Activated naive CD4-positive, alpha-beta T cell treated with anti-CD3 and anti-CD28 coated beads, Interleukin-2, amount 50 U/mL, for 72 hours (primary cell): ENCODE results near the gene PATE2. TPM values are rescaled to one million over a fixed set of nuclear protein-coding genes. Genes with fewer than 3 reads are reported as not detected.

ENCODE experiments used
- ATAC-seq, 2 donors: fragments of 150-1000 bp; cut with Tn5 transposase; 2 replicates each; pipeline ENCODE4 v1.10.0; 2021; ENCODE audit warnings: mild to moderate bottlenecking in 2 of 2, moderate library complexity in 2 of 2
- DNase-seq, 2 donors: peaks; one replicate each; pipeline ENCODE4 v3.0.0; 2021 to 2022; ENCODE audit warnings: low spot score in 2 of 2
- H3K27ac Mint-ChIP-seq, 2 donors: one replicate each; pipeline ENCODE4 v1.8.0; 2022; ENCODE audit warnings: mild to moderate bottlenecking in 2 of 2, mixed read lengths in 2 of 2
- H3K36me3 Mint-ChIP-seq, 2 donors: one replicate each; pipeline ENCODE4 v1.8.0; 2022; ENCODE audit warnings: mixed read lengths in 2 of 2
- H3K9me3 Mint-ChIP-seq, 2 donors: one replicate each; pipeline ENCODE4 v1.8.0; 2022; ENCODE audit warnings: mixed read lengths in 2 of 2
- total RNA-seq, 2 donors: library from RNA; stranded (reverse); gene quantifications; one replicate each; pipeline ENCODE4 v1.2.3, GENCODE V29; 2022

Gene PATE2
- total RNA-seq, 2 donors from 2014 or later: not detected

DNA sequence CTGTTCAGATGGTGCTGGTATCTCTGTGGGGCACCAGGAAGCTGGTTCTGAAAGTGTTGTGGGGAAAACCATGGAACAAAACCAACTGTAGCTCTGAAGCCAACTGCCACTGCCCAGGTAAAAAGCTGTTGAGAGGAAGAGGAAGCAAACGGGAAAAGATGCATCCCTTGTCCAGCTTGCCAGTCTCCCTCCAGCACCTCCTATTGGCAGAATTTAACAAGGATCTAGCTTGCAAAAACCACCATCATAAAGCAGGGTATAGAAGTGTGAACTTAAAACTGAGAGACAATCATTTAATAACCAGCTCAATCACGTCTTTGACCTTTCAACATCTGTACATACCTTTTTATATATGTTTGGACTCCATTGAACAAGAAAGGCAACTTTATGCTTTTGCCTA is 28.0 kb downstream of the PATE2 start:
- no peak for DNase-seq
- Mint-ChIP-seq H3K36me3 (no peaks in the 10 kb centered on the region), H3K9me3 (no peaks in the 10 kb centered on the region), H3K27ac (no peak overlapping the region)
- no peak for ATAC-seq

DNA sequence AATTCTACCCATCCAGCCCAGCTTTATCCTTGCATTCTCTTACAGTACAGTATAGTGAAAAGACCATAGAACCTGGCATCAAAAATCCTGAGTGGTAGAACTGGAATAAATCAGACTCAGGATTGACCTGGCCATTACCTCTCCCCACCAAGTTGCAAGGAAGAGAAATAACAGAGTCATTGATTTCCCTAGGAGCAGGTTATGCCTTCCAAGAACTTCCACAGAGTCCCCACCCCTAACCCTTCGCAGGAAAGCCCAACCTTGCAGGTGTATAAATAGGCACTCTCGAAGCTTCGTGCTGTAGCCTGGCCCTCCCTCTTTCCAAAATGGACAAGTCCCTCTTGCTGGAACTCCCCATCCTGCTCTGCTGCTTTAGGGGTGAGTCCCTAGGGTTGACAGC is 32.6 kb downstream of the PATE2 start, which contains the start of gene PATE1:
PATE1 (plus strand) TSS at position 301 of the 400 bp plus-strand sequence; CDS start at position 327, 26 bp downstream.
- Mint-ChIP-seq H3K36me3 (no peaks in the 10 kb centered on the region), H3K9me3 (no peaks in the 10 kb centered on the region), H3K27ac (no peak within 1 kb of the TSS)
- no peak for DNase-seq
- ATAC-seq: no peak

DNA sequence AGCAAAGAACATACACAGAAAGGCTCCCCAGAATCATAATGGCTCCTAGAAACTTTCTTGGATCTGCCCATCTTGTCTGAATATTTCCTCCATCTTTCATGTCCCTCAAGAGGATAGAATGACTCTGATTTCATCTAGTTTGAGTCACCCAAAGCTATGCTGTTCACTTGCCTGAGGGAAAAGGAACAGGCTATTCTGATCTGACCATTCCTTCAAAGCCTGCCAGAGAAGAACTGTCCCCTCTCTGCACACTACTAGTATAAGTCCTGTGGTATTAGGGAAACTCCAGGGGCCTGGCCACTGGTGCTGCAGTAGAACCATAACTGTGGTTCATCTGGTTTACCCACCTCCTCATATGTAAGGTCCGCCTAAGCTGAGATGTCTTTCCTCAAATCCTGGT is 34.9 kb downstream of the PATE2 start:
- H3K9me3 Mint-ChIP-seq: no peaks in the 10 kb centered on the region
- no peaks in the 10 kb centered on the region for H3K36me3 Mint-ChIP-seq
- DNase-seq: no peak
- H3K27ac Mint-ChIP-seq: no peak overlapping the region
- ATAC-seq: no peak

GRCh38 chr11:125740617-125741016 is 38.0 kb downstream of the PATE2 start:
- DNase-seq (no peak), ATAC-seq (no peak)
- H3K27ac Mint-ChIP-seq: no peak overlapping the region
- peaks cover 4 to 11% of the 10 kb centered on the region in 2 donors for H3K9me3 Mint-ChIP-seq
- no peaks in the 10 kb centered on the region for H3K36me3 Mint-ChIP-seq

DNA sequence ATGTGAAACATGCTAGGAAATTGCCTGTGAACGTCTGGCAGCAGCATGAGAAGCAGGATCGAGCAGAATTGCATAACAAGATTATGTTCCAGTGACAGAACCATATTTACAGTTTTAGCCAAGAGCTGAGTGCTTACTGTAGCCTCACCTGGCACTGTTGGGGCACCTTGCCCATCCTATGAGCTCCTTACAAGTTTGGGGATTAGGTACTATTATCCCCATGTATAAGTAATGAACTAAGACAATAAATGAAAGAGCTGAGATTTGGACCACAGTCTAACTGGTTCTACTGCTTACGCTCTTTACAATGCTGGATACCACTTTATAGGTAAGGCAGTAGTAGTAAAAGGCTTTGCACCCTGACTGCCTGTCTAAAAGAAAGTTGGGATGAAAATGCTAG is 49.7 kb downstream of the PATE2 start:
- Mint-ChIP-seq H3K36me3 (no peaks in the 10 kb centered on the region), H3K9me3 (no peaks in the 10 kb centered on the region), H3K27ac (no peak overlapping the region)
- no peak for ATAC-seq
- DNase-seq: no peak

Other genes with a start within 250 kb of the PATE2 start
- 10 to 100 TPM; 12.4 to 33.0 TPM for gene EI24, start 209.4 kb downstream of the PATE2 start, total RNA-seq
- gene STT3A, start 186.0 kb downstream of the PATE2 start, total RNA-seq: 100 to 1,000 TPM; 112 to 143 TPM
- gene CHEK1, start 153.7 kb downstream of the PATE2 start, total RNA-seq: 100 to 1,000 TPM; 112 to 137 TPM
- not detected for gene ACRV1, start 98.0 kb downstream of the PATE2 start, total RNA-seq
- gene PATE1, start 32.5 kb downstream of the PATE2 start, total RNA-seq: not detected
- not detected for gene PATE3, start 9.3 kb upstream of the PATE2 start, total RNA-seq
- gene PATE4, start 54.5 kb upstream of the PATE2 start, total RNA-seq: not detected
- gene HYLS1, start 108.8 kb upstream of the PATE2 start, total RNA-seq: 1 to 10 TPM; 6.4 to 7.0 TPM
- gene PUS3, start 124.4 kb upstream of the PATE2 start, total RNA-seq: 10 to 100 TPM; 10.2 to 32.2 TPM
- 1 to 10 TPM in 1 of 2 donors, not detected in 1; 4.2 TPM for gene DDX25, start 125.7 kb upstream of the PATE2 start, total RNA-seq
- not detected for gene VSIG10L2, start 167.2 kb upstream of the PATE2 start, total RNA-seq